Pancreas (tissue), 10 donors: ENCODE results near the gene SMIM12. TPM values are rescaled to one million over a fixed set of nuclear protein-coding genes. Genes with fewer than 3 reads are reported as not detected.
A peak's percentile ranks its signal among the peaks of the same experiment; 100 is the strongest.

Source experiments
- ATAC-seq, 4 donors: fragments of 200-7000 bp; cut with Tn5 transposase; one replicate each; pipeline versions ENCODE4 v1.8.0 to v1.9.1; 2020; ENCODE audit warnings: mild to moderate bottlenecking in 4 of 4, moderate library complexity in 4 of 4
- DNase-seq, 6 donors: peaks; one replicate each; pipeline ENCODE4 v3.0.0-alpha.2; 2020
- FAIRE-seq: peaks from 2 replicates; lab custom pipeline; 2012; peaks lifted over from hg19 to GRCh38; lab: Jason Lieb, UNC
- H3K27ac ChIP-seq, 4 donors: fragments of 200-600 bp; sonication (generic); 1 replicate in 3 of 4; 2 replicates in 1 of 4; pipeline versions ENCODE4 v1.5.0 to v1.8.0; 2020
- H3K27me3 ChIP-seq, 4 donors: fragments of 200-600 bp; one replicate each; pipeline ENCODE4 v1.8.0; 2021
- H3K36me3 ChIP-seq, 3 donors: fragments of 200-600 bp; sonication (generic) in 1 of 3; one replicate each; pipeline versions ENCODE4 v1.5.0 to v1.8.0; 2020 to 2021
- H3K4me1 ChIP-seq, 3 donors: fragments of 200-600 bp; one replicate each; pipeline ENCODE4 v1.8.0; 2021
- H3K4me3 ChIP-seq, 4 donors: fragments of 200-600 bp; sonication (generic) in 2 of 4; one replicate each; pipeline versions ENCODE4 v1.5.0 to v1.8.0; 2020 to 2021
- H3K9me3 ChIP-seq, 4 donors: fragments of 200-600 bp; one replicate each; pipeline ENCODE4 v1.8.0; 2021
- WGBS, 2 donors: extraction: QIAGEN DNeasy Blood & Tissue Kit; methylation state at CpG; one replicate each; pipeline ENCODE4 v1.1.7; 2013; 5-methylcytosine and 5-hydroxymethylcytosine counted together
- intact Hi-C, 3 donors: fragments of 100-400 bp; cut with DNase I; formaldehyde crosslinking; loops; one replicate each; pipeline versions ENCODE4 v1.11.1 to v1.14.2; 2022
- polyA plus RNA-seq, 2 donors: library from polyadenylated mRNA; stranded (reverse); fragments of 200-250 nt; gene quantifications; one replicate each; pipeline ENCODE4 v1.2.3, GENCODE V29; 2013
- total RNA-seq, 6 donors: library from RNA; stranded (reverse); fragmentation: NEBNext Ultra II Directional in 4 of 6; extraction: Animal tissue kit (Norgen Biotek cat#: 25700) in 4 of 6; gene quantifications; one replicate each; pipeline versions ENCODE4 v1.2.1 to v1.2.4, GENCODE V29; 2021 to 2023
- TF ChIP-seq, protein P1 (sequence below), 4 donors: fragments of 200-600 bp; sonication (generic) in 3 of 4; IDR thresholded peaks; one replicate each; pipeline versions ENCODE4 v1.5.0 to v1.8.0; 2021; ENCODE audit warnings: antibody characterized with exemption in 4 of 4
- donor health status: healthy with polysubstance abuse.
- donor health status: DM: no; HTN: no; CAD: no; lungs with moderate emphysema.
- donor health status: DM: no; HTN: no; CAD: no.
- donor health status: control.
- donor health status: control.
- donor health status: Bipolar disorder and iron deficiency.
- donor health status: DM: yes; HTN: yes; CAD: no.
- donor health status: DM: no; HTN: no; CAD: no.
- donor health status: DM: no; HTN: no; CAD: no.
- donor health status: DM: yes; HTN: yes; CAD: no.

SMIM12 gene
- total and polyA plus RNA-seq, 8 donors, result 6.2 to 18.5 (median 14.3) TPM

DNA sequence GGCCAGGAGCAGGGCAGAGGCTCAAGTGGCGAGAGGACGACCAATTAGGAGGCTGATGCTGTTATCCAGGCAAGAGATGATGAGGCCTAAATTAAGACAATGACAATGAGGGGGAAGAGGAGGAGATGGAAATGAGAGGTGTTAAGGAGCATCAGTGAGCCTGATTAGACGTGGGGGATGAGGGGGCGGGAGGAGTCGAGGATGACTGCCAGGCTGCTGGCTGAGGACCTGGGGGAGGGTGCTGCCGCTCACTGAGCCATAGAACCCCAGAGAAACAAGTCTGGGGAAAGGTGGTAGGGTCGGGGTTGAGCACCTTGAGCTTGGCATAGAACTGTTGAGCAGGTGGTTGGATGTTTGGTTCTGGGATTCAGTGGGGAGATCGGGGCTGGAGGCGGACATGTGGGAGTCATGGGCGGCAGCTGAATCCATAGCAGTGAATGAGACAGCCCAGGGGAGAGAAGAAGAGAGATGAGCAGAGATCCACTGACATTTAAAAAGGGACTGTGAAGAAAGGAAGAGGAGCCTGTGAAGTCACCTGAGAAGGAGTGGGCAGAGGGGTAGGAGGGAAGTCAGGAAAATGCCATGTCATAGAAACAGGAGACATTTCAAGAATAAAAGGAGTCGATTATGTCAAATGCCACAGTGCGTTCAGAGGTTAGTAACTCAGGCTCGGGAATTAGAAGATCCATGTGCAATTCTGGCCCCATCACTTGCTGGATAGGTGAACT lies 41.4 kb upstream of the SMIM12 start:
- H3K27me3 ChIP-seq, result no peaks in the 10 kb centered on the region
- H3K4me3 ChIP-seq, result no peak overlapping the region
- intact Hi-C loops, result no loop called here
- 53 to 64% methylated on average over 13 of the region's 13 CpGs for WGBS, 2 donors
- no peak for ATAC-seq
- no peak overlapping the region for H3K27ac ChIP-seq
- H3K9me3 ChIP-seq, result no peaks in the 10 kb centered on the region
- FAIRE-seq, result no peak
- no peak for DNase-seq
- no peaks in the 10 kb centered on the region for H3K36me3 ChIP-seq
- no peaks in the 10 kb centered on the region for H3K4me1 ChIP-seq
- TF ChIP-seq, protein P1, sequence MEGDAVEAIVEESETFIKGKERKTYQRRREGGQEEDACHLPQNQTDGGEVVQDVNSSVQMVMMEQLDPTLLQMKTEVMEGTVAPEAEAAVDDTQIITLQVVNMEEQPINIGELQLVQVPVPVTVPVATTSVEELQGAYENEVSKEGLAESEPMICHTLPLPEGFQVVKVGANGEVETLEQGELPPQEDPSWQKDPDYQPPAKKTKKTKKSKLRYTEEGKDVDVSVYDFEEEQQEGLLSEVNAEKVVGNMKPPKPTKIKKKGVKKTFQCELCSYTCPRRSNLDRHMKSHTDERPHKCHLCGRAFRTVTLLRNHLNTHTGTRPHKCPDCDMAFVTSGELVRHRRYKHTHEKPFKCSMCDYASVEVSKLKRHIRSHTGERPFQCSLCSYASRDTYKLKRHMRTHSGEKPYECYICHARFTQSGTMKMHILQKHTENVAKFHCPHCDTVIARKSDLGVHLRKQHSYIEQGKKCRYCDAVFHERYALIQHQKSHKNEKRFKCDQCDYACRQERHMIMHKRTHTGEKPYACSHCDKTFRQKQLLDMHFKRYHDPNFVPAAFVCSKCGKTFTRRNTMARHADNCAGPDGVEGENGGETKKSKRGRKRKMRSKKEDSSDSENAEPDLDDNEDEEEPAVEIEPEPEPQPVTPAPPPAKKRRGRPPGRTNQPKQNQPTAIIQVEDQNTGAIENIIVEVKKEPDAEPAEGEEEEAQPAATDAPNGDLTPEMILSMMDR (IDR thresholded peaks at IDR 0.05), result no peak

DNA sequence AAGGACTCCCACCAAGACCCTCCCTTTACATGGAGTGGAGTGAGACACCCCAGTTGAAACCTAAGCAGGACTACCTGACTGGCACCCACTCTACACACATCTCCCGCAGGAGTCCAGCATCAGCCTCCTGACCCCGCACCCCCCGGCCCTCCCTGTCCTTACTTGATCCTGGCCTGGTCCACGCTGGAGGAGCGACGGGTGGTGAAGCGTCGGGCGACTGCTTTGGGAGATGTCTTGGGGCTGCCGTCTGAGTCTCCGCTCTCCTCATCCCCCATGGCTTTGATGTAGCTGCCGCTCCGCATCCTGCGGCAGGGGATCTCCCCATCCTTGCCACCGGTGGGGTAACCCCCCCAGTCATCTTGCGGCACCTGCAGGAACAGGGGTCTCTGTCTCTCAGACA lies 40.4 kb upstream of the SMIM12 start:
- no peak overlapping the region for H3K4me3 ChIP-seq
- no peaks in the 10 kb centered on the region for H3K9me3 ChIP-seq
- no peaks in the 10 kb centered on the region for H3K36me3 ChIP-seq
- FAIRE-seq (no peak), DNase-seq (no peak), ATAC-seq (no peak)
- intact Hi-C loops, result no loop called here
- H3K27ac ChIP-seq, result no peak overlapping the region
- 86 to 92% methylated on average over 16 of the region's 16 CpGs for WGBS, 2 donors
- TF ChIP-seq, protein P1 (IDR thresholded peaks at IDR 0.05), result no peak
- no peaks in the 10 kb centered on the region for H3K27me3 ChIP-seq
- no peaks in the 10 kb centered on the region for H3K4me1 ChIP-seq

DNA sequence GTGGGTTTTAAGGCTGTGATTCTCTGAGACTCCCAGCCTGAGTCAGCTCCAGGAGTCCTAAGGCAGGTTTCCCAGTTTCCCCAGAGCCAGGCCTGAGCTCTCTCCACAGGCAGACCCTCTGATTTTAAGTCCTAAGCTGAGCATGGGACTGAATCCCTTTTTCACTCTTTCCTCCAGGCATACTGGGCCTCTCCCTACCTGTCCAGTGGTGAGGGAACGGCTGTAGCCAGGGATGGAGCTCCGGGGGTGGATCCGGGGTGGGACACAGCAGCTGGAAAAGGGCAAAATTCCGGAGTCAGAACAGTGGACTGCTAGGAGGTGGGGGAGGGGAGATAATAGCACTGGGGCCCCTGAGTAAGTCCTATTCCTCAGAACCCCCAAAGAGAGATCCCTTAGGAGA lies 39.9 kb upstream of the SMIM12 start:
- no peak overlapping the region for H3K27ac ChIP-seq
- intact Hi-C loops, result no loop called here
- no peak for FAIRE-seq
- no peaks in the 10 kb centered on the region for H3K27me3 ChIP-seq
- H3K4me1 ChIP-seq, result no peaks in the 10 kb centered on the region
- no peaks in the 10 kb centered on the region for H3K9me3 ChIP-seq
- TF ChIP-seq, protein P1 (IDR thresholded peaks at IDR 0.05), result no peak
- WGBS, 2 donors, result 86 to 88% methylated on average over 4 of the region's 4 CpGs
- no peak for DNase-seq
- ATAC-seq, result no peak
- no peak overlapping the region for H3K4me3 ChIP-seq
- H3K36me3 ChIP-seq, result no peaks in the 10 kb centered on the region

DNA sequence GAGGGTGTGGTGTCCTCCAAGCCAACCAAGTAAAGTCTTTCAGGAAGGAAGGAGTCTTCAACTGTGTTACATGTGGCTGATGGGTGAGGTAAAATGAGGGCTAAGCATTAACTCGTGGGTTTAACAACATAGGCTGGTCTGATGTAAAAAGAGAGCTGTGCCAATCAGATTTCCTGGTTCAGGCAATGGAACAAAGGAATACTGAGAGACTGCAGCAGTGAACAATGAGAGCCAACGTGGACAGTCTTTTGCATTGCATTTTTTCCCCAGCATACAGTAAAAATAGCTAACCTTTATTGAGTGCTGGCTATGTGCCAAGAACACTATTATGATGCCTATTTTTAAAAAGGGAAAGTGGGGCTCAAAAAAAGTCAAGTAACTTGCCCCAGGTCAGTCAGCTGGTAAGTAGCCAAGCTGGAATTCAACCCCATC lies 38.8 kb upstream of the SMIM12 start:
- Histone ChIP-seq H3K9me3 (no peaks in the 10 kb centered on the region), H3K4me1 (no peaks in the 10 kb centered on the region), H3K36me3 (no peaks in the 10 kb centered on the region), H3K4me3 (no peak overlapping the region), H3K27me3 (no peaks in the 10 kb centered on the region), H3K27ac (no peak overlapping the region)
- FAIRE-seq (no peak), ATAC-seq (peak in 1 of 4 donors; percentile 30), DNase-seq (no peak)
- intact Hi-C loops, result no loop called here
- WGBS, 2 donors, result 12 to 26% methylated on average over 2 of the region's 2 CpGs
- TF ChIP-seq, protein P1 (IDR thresholded peaks at IDR 0.05), result no peak

DNA sequence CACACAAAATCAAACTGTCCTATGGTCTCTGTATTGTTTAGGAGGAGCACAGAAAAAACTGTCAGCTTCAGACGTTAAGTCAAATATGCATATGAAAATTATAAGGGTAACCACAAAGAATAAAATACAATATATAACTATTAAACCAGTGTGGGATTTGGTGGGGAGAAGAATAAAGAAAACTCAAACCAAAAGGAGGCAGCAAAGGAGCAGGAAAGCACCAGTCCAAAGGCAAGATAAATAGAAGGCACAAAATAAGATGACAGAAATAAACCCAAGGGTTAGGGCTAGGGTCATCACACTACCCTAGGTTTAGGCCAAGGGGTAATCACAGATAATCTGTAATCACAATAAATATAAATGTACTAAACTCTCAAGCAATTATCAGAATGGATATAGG lies 37.1 kb upstream of the SMIM12 start:
- Histone ChIP-seq H3K27ac (no peak overlapping the region), H3K9me3 (no peaks in the 10 kb centered on the region), H3K27me3 (no peaks in the 10 kb centered on the region), H3K36me3 (no peaks in the 10 kb centered on the region), H3K4me3 (no peak overlapping the region), H3K4me1 (no peaks in the 10 kb centered on the region)
- ATAC-seq, result no peak
- FAIRE-seq, result no peak
- WGBS, 2 donors, result 62 to 64% methylated on average over 1 of the region's 1 CpG
- no peak for DNase-seq
- TF ChIP-seq, protein P1 (IDR thresholded peaks at IDR 0.05), result no peak
- intact Hi-C loops, result no loop called here
